ENCODE measurements around the gene CD300LG. TPM values are rescaled to one million over a fixed set of nuclear protein-coding genes. Genes with fewer than 3 reads are reported as not detected.

The CD300LG gene
- polyA plus RNA-seq, 1 experiment = not detected

- H3K27ac ChIP-seq (ENCODE audit: low read depth, low read length) = no peak overlapping the region
- CTCF ChIA-PET = interaction anchor here (0.6 to 1.3 kb wide), 4 partner anchors 24 to 113 kb away, joined by 3 to 4 read pairs (median 3); no protein-coding TSS in a partner anchor
- H3K4me3 ChIP-seq (ENCODE audit: low read depth, low read length) = no peak overlapping the region
- POLR2A ChIA-PET = no interaction called here
- no peak for DNase-seq (ENCODE audit: low read depth, low spot score)
- no peaks in the 10 kb centered on the region; the same call in 1 of the 2 replicates for H3K9me3 ChIP-seq (ENCODE audit: control insufficient read depth, insufficient read depth, low read length)
- TF ChIP-seq CTCF (IDR thresholded peaks at IDR 0.05; ENCODE audit: low read depth, low read length) = peak; percentile 57
- H3K27me3 ChIP-seq (ENCODE audit: control insufficient read depth, insufficient read depth, low read length) = peaks cover 12% of the 10 kb centered on the region
These were observed 33.5 kb downstream of the CD300LG start for GRCh38 chr17:43880420-43880991.

GRCh38 chr17:43881181-43881580, 34.2 kb downstream of the CD300LG start:
- no peaks in the 10 kb centered on the region; the same call in 1 of the 2 replicates for H3K9me3 ChIP-seq (ENCODE audit: control insufficient read depth, insufficient read depth, low read length)
- peaks cover 9% of the 10 kb centered on the region for H3K27me3 ChIP-seq (ENCODE audit: control insufficient read depth, insufficient read depth, low read length)
- POLR2A ChIA-PET = no interaction called here

GRCh38 chr17:43881758-43882505, 35.0 kb downstream of the CD300LG start:
- Histone ChIP-seq H3K9me3 (ENCODE audit: control insufficient read depth, insufficient read depth, low read length) (no peaks in the 10 kb centered on the region; the same call in 1 of the 2 replicates), H3K4me3 (ENCODE audit: low read depth, low read length) (no peak overlapping the region), H3K27ac (ENCODE audit: low read depth, low read length) (no peak overlapping the region), H3K27me3 (ENCODE audit: control insufficient read depth, insufficient read depth, low read length) (peaks cover 9% of the 10 kb centered on the region)
- ChIA-PET POLR2A (no interaction called here), CTCF (no interaction called here)
- DNase-seq (ENCODE audit: low read depth, low spot score) = no peak
- TF ChIP-seq CTCF (IDR thresholded peaks at IDR 0.05; ENCODE audit: low read depth, low read length) = no peak

More at GRCh38 chr17:43881181-43881580, 34.2 kb downstream of the CD300LG start:
- Histone ChIP-seq H3K27ac (ENCODE audit: low read depth, low read length) (no peak overlapping the region), H3K4me3 (ENCODE audit: low read depth, low read length) (no peak overlapping the region)
- CTCF ChIA-PET = interaction anchor here (1.0 to 1.3 kb wide), 2 partner anchors 63 to 99 kb away, joined by 3 to 4 read pairs; no protein-coding TSS in a partner anchor
- TF ChIP-seq CTCF (IDR thresholded peaks at IDR 0.05; ENCODE audit: low read depth, low read length) = no peak
- no peak for DNase-seq (ENCODE audit: low read depth, low spot score)

GRCh38 chr17:43882761-43883415, 35.9 kb downstream of the CD300LG start:
- Histone ChIP-seq H3K4me3 (ENCODE audit: low read depth, low read length) (no peak overlapping the region), H3K27me3 (ENCODE audit: control insufficient read depth, insufficient read depth, low read length) (peaks cover 7% of the 10 kb centered on the region), H3K9me3 (ENCODE audit: control insufficient read depth, insufficient read depth, low read length) (no peaks in the 10 kb centered on the region; the same call in 1 of the 2 replicates), H3K27ac (ENCODE audit: low read depth, low read length) (no peak overlapping the region)
- ChIA-PET CTCF (no interaction called here), POLR2A (no interaction called here)
- no peak for TF ChIP-seq CTCF (IDR thresholded peaks at IDR 0.05; ENCODE audit: low read depth, low read length)
- DNase-seq (ENCODE audit: low read depth, low spot score) = no peak

Measured in AG04450 (cell line).